ENCODE measurements around the gene FADS2. TPM values are rescaled to one million over a fixed set of nuclear protein-coding genes. Genes with fewer than 3 reads are reported as not detected.

The FADS2 gene
- total and polyA plus RNA-seq, 12 donors: 12.2 to 37.0 (median 23.5) TPM

DNA sequence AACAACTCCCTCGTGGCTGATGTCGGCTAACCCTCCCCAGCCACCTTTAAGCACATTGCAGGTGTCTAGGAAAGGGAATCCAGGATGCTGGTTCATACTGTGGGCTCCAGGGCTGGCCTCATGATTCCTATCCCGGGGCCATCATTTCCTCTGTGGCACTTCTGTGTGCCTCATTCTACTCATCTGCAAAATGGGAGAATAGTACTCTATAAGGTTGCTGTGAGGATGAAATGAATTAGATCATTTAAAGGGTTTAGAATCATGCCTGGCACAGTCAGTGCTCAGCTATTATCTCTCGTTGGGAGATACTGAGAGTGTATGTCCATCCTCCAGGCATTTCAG is 67.6 kb downstream of the FADS2 start:
- ATAC-seq: no peak
- Histone ChIP-seq H3K4me3 (no peak overlapping the region), H3K27me3 (no peaks in the 10 kb centered on the region), H3K4me1 (peaks cover 0 to 33% (median 19%) of the 10 kb centered on the region in 9 donors), H3K36me3 (peaks cover 0 to 34% (median 0%) of the 10 kb centered on the region in 9 donors), H3K9me3 (no peaks in the 10 kb centered on the region), H3K27ac (peak overlapping the region in 1 of 10 donors; percentile 55)
- TF ChIP-seq, protein P1, sequence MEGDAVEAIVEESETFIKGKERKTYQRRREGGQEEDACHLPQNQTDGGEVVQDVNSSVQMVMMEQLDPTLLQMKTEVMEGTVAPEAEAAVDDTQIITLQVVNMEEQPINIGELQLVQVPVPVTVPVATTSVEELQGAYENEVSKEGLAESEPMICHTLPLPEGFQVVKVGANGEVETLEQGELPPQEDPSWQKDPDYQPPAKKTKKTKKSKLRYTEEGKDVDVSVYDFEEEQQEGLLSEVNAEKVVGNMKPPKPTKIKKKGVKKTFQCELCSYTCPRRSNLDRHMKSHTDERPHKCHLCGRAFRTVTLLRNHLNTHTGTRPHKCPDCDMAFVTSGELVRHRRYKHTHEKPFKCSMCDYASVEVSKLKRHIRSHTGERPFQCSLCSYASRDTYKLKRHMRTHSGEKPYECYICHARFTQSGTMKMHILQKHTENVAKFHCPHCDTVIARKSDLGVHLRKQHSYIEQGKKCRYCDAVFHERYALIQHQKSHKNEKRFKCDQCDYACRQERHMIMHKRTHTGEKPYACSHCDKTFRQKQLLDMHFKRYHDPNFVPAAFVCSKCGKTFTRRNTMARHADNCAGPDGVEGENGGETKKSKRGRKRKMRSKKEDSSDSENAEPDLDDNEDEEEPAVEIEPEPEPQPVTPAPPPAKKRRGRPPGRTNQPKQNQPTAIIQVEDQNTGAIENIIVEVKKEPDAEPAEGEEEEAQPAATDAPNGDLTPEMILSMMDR (IDR thresholded peaks at IDR 0.05): no peak
- no peak for DNase-seq
- intact Hi-C loops (cut with DNase I): loop anchor here in 8 of 10 donors (5.0 to 10.0 kb wide), 4 partner anchors 91 to 212 kb away; no protein-coding TSS in a partner anchor
- 66 to 72% methylated on average over 4 of the region's 4 CpGs for WGBS, 2 donors

DNA sequence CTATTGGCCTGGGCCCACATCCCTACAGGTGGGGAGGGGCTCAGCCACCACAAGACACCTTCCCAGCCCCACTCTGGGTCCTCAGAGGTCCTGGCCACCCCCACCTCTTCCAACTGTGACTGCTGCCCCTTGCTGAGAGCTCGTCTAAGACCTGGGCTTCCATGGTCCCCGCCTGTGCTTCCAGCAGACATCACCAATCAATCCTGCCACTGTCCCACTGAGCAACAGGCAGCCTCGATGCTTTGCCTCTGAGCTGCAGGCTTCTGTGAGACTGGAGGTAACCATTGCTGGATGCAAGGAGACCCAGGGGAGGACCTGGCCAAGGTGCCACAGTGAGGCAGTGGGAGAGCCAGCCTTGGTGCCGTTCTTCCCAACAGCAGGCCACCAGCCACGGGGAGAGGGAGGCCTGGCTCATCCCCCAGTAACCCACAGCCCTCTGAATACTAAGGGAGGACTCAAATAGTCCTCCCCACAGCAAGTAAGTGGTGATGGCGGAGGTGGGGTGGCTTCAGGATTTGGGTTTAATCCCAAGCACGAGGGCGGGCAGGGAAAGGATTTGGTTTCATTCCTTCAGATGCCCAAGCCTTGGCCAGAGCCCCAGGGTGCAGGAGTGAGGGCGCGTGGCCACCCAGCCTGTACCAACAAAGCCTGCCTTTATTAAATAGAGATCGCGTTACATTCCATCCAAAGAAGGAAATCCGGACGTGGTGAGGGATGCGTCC is 68.7 kb downstream of the FADS2 start:
- ATAC-seq: no peak
- H3K27me3 ChIP-seq: no peaks in the 10 kb centered on the region
- H3K4me1 ChIP-seq: peaks cover 0 to 27% (median 13%) of the 10 kb centered on the region in 9 donors
- peaks cover 0 to 45% (median 0%) of the 10 kb centered on the region in 9 donors for H3K36me3 ChIP-seq
- H3K9me3 ChIP-seq: no peaks in the 10 kb centered on the region
- intact Hi-C loops (cut with DNase I): loop anchor here in 8 of 10 donors (1.0 to 10.0 kb wide), 5 partner anchors 50 to 210 kb away; no protein-coding TSS in a partner anchor
- 87 to 89% methylated on average over 15 of the region's 15 CpGs for WGBS, 2 donors
- peak overlapping the region in 1 of 10 donors; percentile 6 for H3K27ac ChIP-seq
- no peak for DNase-seq
- H3K4me3 ChIP-seq: no peak overlapping the region
- TF ChIP-seq, protein P1 (IDR thresholded peaks at IDR 0.05): no peak

DNA sequence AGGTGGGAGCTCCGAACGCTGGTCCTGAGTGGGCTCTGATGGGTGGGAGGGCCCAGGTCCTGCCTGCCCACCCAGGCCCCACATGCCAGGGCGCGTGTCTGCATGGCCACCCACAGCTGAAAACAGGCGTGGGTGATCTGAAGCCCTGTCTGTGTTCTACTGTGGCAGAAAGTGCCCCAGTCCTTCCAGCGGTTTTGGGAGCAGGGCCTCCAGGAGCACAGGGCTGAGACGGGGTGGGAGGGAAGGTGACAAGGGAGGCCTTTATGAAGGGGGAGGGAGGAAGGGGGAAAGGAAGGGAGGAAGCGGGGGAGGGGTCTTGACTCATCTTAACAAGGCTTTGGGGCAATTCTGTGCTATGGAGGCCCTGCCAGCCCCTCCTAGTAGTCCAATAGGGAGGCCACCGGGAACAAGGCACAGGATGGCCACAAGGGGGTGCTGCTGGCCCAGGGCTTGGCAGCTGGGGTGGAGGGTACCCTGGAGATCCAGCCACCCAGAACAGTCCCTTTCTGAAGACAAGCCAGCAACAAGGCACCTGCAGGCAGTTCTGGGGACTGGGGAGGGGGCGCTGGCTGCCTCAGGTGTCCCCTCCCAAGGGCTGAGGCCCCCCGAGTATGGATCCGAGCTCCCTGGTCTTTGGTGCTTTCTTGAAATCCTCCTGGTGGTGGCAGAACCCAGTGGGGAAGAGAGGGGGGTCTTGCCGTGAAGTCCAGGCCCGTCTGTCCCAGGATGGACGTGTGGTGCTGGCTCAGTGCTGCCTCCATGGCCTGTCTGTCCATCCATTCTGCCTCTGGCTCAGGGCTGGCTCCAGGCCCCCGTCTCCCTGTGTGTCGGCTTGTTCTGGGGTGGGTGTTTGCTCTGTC is 69.5 kb downstream of the FADS2 start:
- peaks cover 0 to 53% (median 0%) of the 10 kb centered on the region in 9 donors for H3K36me3 ChIP-seq
- peak; percentile 73 to 82 for DNase-seq

More for the DNA sequence above, 69.5 kb downstream of the FADS2 start:
- Histone ChIP-seq H3K27me3 (no peaks in the 10 kb centered on the region), H3K27ac (peak overlapping the region in 6 of 10 donors; percentile 5 to 55 (median 31)), H3K9me3 (no peaks in the 10 kb centered on the region), H3K4me3 (no peak overlapping the region), H3K4me1 (peaks cover 0 to 23% (median 10%) of the 10 kb centered on the region in 9 donors)
- ATAC-seq: peak; percentile 51 to 84 (median 72)
- intact Hi-C loops (cut with DNase I): loop anchor here (1.0 to 10.0 kb wide), 9 partner anchors 49 to 211 kb away; no protein-coding TSS in a partner anchor
- TF ChIP-seq, protein P1 (IDR thresholded peaks at IDR 0.05): peak; percentile 79 to 94 (median 87)
- WGBS, 2 donors: 77 to 79% methylated on average over 17 of the region's 17 CpGs

Data from heart right ventricle (tissue), 16 donors.